SK-N-SH (cell line): ENCODE data around the gene AGBL5. TPM values are rescaled to one million over a fixed set of nuclear protein-coding genes. Genes with fewer than 3 reads are reported as not detected.

ENCODE experiments used
- CTCF ChIA-PET: fragments of 300-600, 350-600 bp; formaldehyde crosslinking; extraction: SDS; loops from one replicate; lab custom pipeline; 2021; lab: Yijun Ruan, JAX
- POLR2A ChIA-PET: fragments of 350-600 bp; sonication (Branson Sonifier 250); formaldehyde crosslinking; extraction: SDS; loops from one replicate; lab custom pipeline; 2020; ENCODE audit warnings: antibody characterized with exemption, inconsistent platforms; lab: Yijun Ruan, JAX
- DNase-seq: peaks from one replicate; pipeline ENCODE4 v3.0.0; 2012
- H2AFZ ChIP-seq: fragments of 200-600 bp; sonication (generic); 2 replicates; pipeline ENCODE4 v1.8.1; 2016; ENCODE audit warnings: antibody characterized with exemption, mild to moderate bottlenecking, low read depth
- H3F3A ChIP-seq: fragments of 200-600 bp; sonication (generic); replicated peaks from 2 replicates; pipeline ENCODE3; 2016; ENCODE audit warnings: antibody characterized with exemption, mild to moderate bottlenecking; ENCODE audit not compliant: insufficient read depth
- H3K27ac ChIP-seq, 2 experiments: fragments of 200-500 bp in 1 of 2; fragments of 200-600 bp in 1 of 2; sonication (Bioruptor generic) in 1 of 2; sonication (generic), shearing (Covaris generic) in 1 of 2; 2 replicates each; pipeline versions ENCODE4 v1.5.1 to v1.6.1; 2014 to 2016; ENCODE audit warnings: low read depth in 2 of 2, inconsistent platforms in 1 of 2, low read length in 1 of 2, mild to moderate bottlenecking in 1 of 2, mixed read lengths in 1 of 2
- H3K27me3 ChIP-seq: fragments of 200-600 bp; sonication (generic), shearing (Covaris generic); 2 replicates; pipeline ENCODE4 v1.6.1; 2016; ENCODE audit warnings: mixed run types; ENCODE audit not compliant: insufficient read depth
- H3K36me3 ChIP-seq, 2 experiments: fragments of 200-500 bp in 1 of 2; fragments of 200-600 bp in 1 of 2; sonication (Bioruptor generic) in 1 of 2; sonication (generic) in 1 of 2; replicated peaks in 1 of 2; 2 replicates each; pipeline versions ENCODE3 to v1.5.1; 2014 to 2016; ENCODE audit warnings: low read length in 1 of 2, mild to moderate bottlenecking in 1 of 2; ENCODE audit not compliant: insufficient read depth in 2 of 2, control insufficient read depth in 1 of 2
- H3K4me1 ChIP-seq, 2 experiments: fragments of 200-500 bp in 1 of 2; fragments of 200-600 bp in 1 of 2; sonication (Bioruptor generic) in 1 of 2; sonication (generic), shearing (Covaris generic) in 1 of 2; 2 replicates each; pipeline versions ENCODE4 v1.5.1 to v1.6.1; 2014 to 2016; ENCODE audit warnings: low read depth in 1 of 2, low read length in 1 of 2, mixed run types in 1 of 2; ENCODE audit not compliant: insufficient read depth in 2 of 2, control insufficient read depth in 1 of 2
- H3K4me2 ChIP-seq: fragments of 200-600 bp; sonication (generic), shearing (Covaris generic); 2 replicates; pipeline ENCODE4 v1.6.1; 2017; ENCODE audit warnings: mixed run types
- H3K4me3 ChIP-seq, 2 experiments: fragments of 200-500 bp in 1 of 2; fragments of 200-600 bp in 1 of 2; sonication (Bioruptor generic) in 1 of 2; sonication (generic), shearing (Covaris generic) in 1 of 2; 2 replicates each; pipeline versions ENCODE4 v1.5.1 to v1.8.1; 2014 to 2016; ENCODE audit warnings: low read depth in 2 of 2, inconsistent platforms in 1 of 2, low read length in 1 of 2, mild to moderate bottlenecking in 1 of 2, mixed read lengths in 1 of 2, moderate library complexity in 1 of 2
- H3K79me2 ChIP-seq: fragments of 200-600 bp; sonication (generic); 2 replicates; pipeline ENCODE4 v1.8.1; 2017; ENCODE audit warnings: mild to moderate bottlenecking; ENCODE audit not compliant: insufficient read depth
- H3K9ac ChIP-seq: fragments of 200-600 bp; sonication (generic); 2 replicates; pipeline ENCODE4 v1.6.1; 2017; ENCODE audit warnings: mixed run types
- H3K9me2 ChIP-seq: fragments of 200-600 bp; sonication (generic); 2 replicates; pipeline ENCODE4 v1.6.1; 2017; ENCODE audit warnings: mixed run types
- H3K9me3 ChIP-seq: fragments of 200-600 bp; sonication (generic); 2 replicates; pipeline ENCODE4 v1.6.1; 2017; ENCODE audit warnings: mixed run types, mild to moderate bottlenecking, moderate library complexity
- H4K20me1 ChIP-seq: fragments of 200-600 bp; sonication (generic); 2 replicates; pipeline ENCODE4 v1.6.1; 2017; ENCODE audit warnings: mild to moderate bottlenecking, mixed run types; ENCODE audit not compliant: insufficient read depth
- CHD2 ChIP-seq: fragments of 150-350 bp; IDR thresholded peaks from 2 replicates; pipeline ENCODE4 v1.6.1; 2018; ENCODE audit warnings: low read length; ENCODE audit not compliant: partially characterized antibody
- EP300 ChIP-seq, 2 experiments: IDR thresholded peaks; 2 replicates each; pipeline versions ENCODE4 v1.4.0 to v1.6.1; 2012; ENCODE audit warnings: borderline replicate concordance in 1 of 2, low read depth in 1 of 2, low read length in 1 of 2
- FOSL2 ChIP-seq: IDR thresholded peaks from 2 replicates; pipeline ENCODE4 v1.4.0; 2012; ENCODE audit warnings: low read depth, mild to moderate bottlenecking, moderate library complexity, borderline replicate concordance
- FOXJ3 ChIP-seq: sonication (generic); formaldehyde crosslinking; IDR thresholded peaks from 2 replicates; pipeline ENCODE4 v1.5.1; 2020; ENCODE audit warnings: mild to moderate bottlenecking, missing genetic modification reagents
- FOXM1 ChIP-seq: IDR thresholded peaks from 2 replicates; pipeline ENCODE4 v1.4.0; 2012; ENCODE audit warnings: low read depth, mild to moderate bottlenecking
- MAX ChIP-seq: IDR thresholded peaks from 2 replicates; pipeline ENCODE4 v1.4.0; 2012; ENCODE audit warnings: low read depth
- MEF2A ChIP-seq: IDR thresholded peaks from 2 replicates; pipeline ENCODE4 v1.4.0; 2012; ENCODE audit warnings: low read depth, borderline replicate concordance
- NFIC ChIP-seq: IDR thresholded peaks from 2 replicates; pipeline ENCODE4 v1.4.0; 2012; ENCODE audit warnings: borderline replicate concordance
- NRF1 ChIP-seq: IDR thresholded peaks from 2 replicates; pipeline ENCODE4 v1.6.1; 2012; ENCODE audit warnings: low read depth, mild to moderate bottlenecking, low read length
- POLR2AphosphoS5 ChIP-seq: IDR thresholded peaks from 2 replicates; pipeline ENCODE4 v1.6.1; 2012; ENCODE audit warnings: low read depth, low read length
- RAD21 ChIP-seq: IDR thresholded peaks from 2 replicates; pipeline ENCODE4 v1.6.1; 2012; ENCODE audit warnings: mild to moderate bottlenecking, low read length
- RCOR1 ChIP-seq: fragments of 150-350 bp; IDR thresholded peaks from 2 replicates; pipeline ENCODE4 v1.6.1; 2017; ENCODE audit warnings: antibody characterized with exemption, low read length
- SMC3 ChIP-seq: IDR thresholded peaks from 2 replicates; pipeline ENCODE4 v1.6.1; 2012; ENCODE audit warnings: low read depth, low read length, improper control_type of control experiment
- TAF1 ChIP-seq: IDR thresholded peaks from 2 replicates; pipeline ENCODE4 v1.6.1; 2012; ENCODE audit warnings: low read depth, mild to moderate bottlenecking, low read length, moderate library complexity, borderline replicate concordance
- TCF12 ChIP-seq: IDR thresholded peaks from 2 replicates; pipeline ENCODE4 v1.4.0; 2012
- YY1 ChIP-seq: IDR thresholded peaks from 2 replicates; pipeline ENCODE4 v1.4.0; 2012; ENCODE audit warnings: low read depth, mild to moderate bottlenecking
- ZBTB33 ChIP-seq: IDR thresholded peaks from 2 replicates; pipeline ENCODE4 v1.4.0; 2012; ENCODE audit warnings: low read depth, borderline replicate concordance
- WGBS: methylation state at CpG from one replicate; pipeline ENCODE4 v1.1.6; 2017; ENCODE audit warnings: low lambda C conversion rate; 5-methylcytosine and 5-hydroxymethylcytosine counted together
- polyA plus RNA-seq, 3 experiments: library from polyadenylated mRNA; depleted of rRNA; stranded (reverse); fragments of >200 nt; gene quantifications; 2 replicates each; pipeline ENCODE4 v1.2.3, GENCODE V29; 2012
- TF ChIP-seq, protein P1 (sequence below): fragments of 150-350 bp; IDR thresholded peaks from 2 replicates; pipeline ENCODE4 v1.6.1; 2017; ENCODE audit warnings: antibody characterized with exemption, low read length, low read depth, borderline replicate concordance
- TF ChIP-seq, protein P2 (sequence below): IDR thresholded peaks from 2 replicates; pipeline ENCODE4 v1.6.1; 2012; ENCODE audit warnings: mild to moderate bottlenecking, low read depth, low read length, moderate library complexity
- TF ChIP-seq, protein P3 (sequence below): IDR thresholded peaks from 2 replicates; pipeline ENCODE4; 2012

Gene AGBL5
- polyA plus RNA-seq, 1 of the 3 experiments (the other 2 are of a cell fraction): 45.5 TPM

DNA sequence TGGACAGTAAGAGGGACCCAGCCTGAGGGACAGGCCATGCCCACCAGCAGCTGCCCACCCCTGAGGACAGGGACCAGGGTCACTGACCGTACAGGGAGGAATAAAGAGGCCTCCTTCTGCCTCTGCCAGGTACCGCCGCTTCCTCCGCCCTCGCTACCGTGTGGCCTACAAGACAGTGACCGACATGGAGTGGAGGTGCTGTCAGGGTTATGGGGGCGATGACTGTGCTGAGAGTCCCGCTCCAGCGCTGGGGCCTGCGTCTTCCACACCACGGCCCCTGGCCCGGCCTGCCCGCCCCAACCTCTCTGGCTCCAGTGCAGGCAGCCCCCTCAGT lies 29.1 kb downstream of the AGBL5 start:
- peak overlapping the region; percentile 100 for H3K4me2 ChIP-seq
- peaks cover 32% of the 10 kb centered on the region for H3K79me2 ChIP-seq
- H3K27ac ChIP-seq: peak overlapping the region; percentile 79 to 99
- H3K36me3 ChIP-seq: peaks cover 16 to 38% of the 10 kb centered on the region in 2 experiments
- H3K4me1 ChIP-seq: peaks cover 22 to 64% of the 10 kb centered on the region in 2 experiments
- no peak for DNase-seq
- no peaks in the 10 kb centered on the region for H3K9me2 ChIP-seq
- ChIA-PET POLR2A (interaction anchor here (0.5 to 6.7 kb wide), 4 partner anchors 8 to 30 kb away, joined by 3 to 63 read pairs (median 30); partner anchors contain the start of genes AGBL5 and OST4), CTCF (interaction anchor here (0.9 to 14.6 kb wide), 14 partner anchors 10 to 232 kb away, joined by 3 to 227 read pairs (median 6); partner anchors contain the start of genes AGBL5, MAPRE3 and OST4)
- H3K27me3 ChIP-seq: no peaks in the 10 kb centered on the region
- H4K20me1 ChIP-seq: peaks cover 16% of the 10 kb centered on the region; the same call in 1 of the 2 replicates
- 92% methylated on average over 14 of the region's 14 CpGs for WGBS
- no peak overlapping the region for H3K9ac ChIP-seq
- H3K9me3 ChIP-seq: no peaks in the 10 kb centered on the region
- peaks cover 17% of the 10 kb centered on the region for H3F3A ChIP-seq
- no peak overlapping the region for H2AFZ ChIP-seq
- TF ChIP-seq MEF2A: no peak
- TF ChIP-seq POLR2AphosphoS5: no peak
- TF ChIP-seq FOXM1: no peak
- no peak for TF ChIP-seq TCF12
- TF ChIP-seq, protein P1, sequence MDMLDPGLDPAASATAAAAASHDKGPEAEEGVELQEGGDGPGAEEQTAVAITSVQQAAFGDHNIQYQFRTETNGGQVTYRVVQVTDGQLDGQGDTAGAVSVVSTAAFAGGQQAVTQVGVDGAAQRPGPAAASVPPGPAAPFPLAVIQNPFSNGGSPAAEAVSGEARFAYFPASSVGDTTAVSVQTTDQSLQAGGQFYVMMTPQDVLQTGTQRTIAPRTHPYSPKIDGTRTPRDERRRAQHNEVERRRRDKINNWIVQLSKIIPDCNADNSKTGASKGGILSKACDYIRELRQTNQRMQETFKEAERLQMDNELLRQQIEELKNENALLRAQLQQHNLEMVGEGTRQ: no peak
- TF ChIP-seq CHD2: no peak
- TF ChIP-seq NRF1: no peak
- TF ChIP-seq RCOR1: no peak
- no peak for TF ChIP-seq NFIC
- TF ChIP-seq ZBTB33: no peak
- no peak for TF ChIP-seq YY1
- no peak for TF ChIP-seq FOSL2
- TF ChIP-seq, protein P2, sequence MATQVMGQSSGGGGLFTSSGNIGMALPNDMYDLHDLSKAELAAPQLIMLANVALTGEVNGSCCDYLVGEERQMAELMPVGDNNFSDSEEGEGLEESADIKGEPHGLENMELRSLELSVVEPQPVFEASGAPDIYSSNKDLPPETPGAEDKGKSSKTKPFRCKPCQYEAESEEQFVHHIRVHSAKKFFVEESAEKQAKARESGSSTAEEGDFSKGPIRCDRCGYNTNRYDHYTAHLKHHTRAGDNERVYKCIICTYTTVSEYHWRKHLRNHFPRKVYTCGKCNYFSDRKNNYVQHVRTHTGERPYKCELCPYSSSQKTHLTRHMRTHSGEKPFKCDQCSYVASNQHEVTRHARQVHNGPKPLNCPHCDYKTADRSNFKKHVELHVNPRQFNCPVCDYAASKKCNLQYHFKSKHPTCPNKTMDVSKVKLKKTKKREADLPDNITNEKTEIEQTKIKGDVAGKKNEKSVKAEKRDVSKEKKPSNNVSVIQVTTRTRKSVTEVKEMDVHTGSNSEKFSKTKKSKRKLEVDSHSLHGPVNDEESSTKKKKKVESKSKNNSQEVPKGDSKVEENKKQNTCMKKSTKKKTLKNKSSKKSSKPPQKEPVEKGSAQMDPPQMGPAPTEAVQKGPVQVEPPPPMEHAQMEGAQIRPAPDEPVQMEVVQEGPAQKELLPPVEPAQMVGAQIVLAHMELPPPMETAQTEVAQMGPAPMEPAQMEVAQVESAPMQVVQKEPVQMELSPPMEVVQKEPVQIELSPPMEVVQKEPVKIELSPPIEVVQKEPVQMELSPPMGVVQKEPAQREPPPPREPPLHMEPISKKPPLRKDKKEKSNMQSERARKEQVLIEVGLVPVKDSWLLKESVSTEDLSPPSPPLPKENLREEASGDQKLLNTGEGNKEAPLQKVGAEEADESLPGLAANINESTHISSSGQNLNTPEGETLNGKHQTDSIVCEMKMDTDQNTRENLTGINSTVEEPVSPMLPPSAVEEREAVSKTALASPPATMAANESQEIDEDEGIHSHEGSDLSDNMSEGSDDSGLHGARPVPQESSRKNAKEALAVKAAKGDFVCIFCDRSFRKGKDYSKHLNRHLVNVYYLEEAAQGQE: no peak
- no peak for TF ChIP-seq EP300 (IDR thresholded peaks at IDR 0.05; ENCODE audit: borderline replicate concordance in 1 of 2, low read depth in 1 of 2, low read length in 1 of 2)
- TF ChIP-seq, protein P3, sequence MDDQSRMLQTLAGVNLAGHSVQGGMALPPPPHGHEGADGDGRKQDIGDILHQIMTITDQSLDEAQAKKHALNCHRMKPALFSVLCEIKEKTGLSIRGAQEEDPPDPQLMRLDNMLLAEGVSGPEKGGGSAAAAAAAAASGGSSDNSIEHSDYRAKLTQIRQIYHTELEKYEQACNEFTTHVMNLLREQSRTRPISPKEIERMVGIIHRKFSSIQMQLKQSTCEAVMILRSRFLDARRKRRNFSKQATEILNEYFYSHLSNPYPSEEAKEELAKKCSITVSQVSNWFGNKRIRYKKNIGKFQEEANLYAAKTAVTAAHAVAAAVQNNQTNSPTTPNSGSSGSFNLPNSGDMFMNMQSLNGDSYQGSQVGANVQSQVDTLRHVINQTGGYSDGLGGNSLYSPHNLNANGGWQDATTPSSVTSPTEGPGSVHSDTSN: no peak
- TF ChIP-seq RAD21: no peak
- TF ChIP-seq SMC3: no peak
- no peak for TF ChIP-seq MAX
- TF ChIP-seq TAF1: no peak
- no peak for TF ChIP-seq FOXJ3 (CRISPR knock-in tag)
- H3K4me3 ChIP-seq: peak overlapping the region; percentile 79 to 93
